Muscle layer of duodenum (tissue), 2 donors: ENCODE data around the gene TMEM39A.

ENCODE experiments used
- H3K27ac ChIP-seq: one replicate; pipeline ENCODE4 v1.7.0; 2013; ENCODE audit warnings: mild to moderate bottlenecking, low read length
- H3K27me3 ChIP-seq: one replicate; pipeline ENCODE4 v1.7.0; 2013; ENCODE audit warnings: low read depth, mild to moderate bottlenecking, control low read depth, low read length
- H3K36me3 ChIP-seq, 2 donors: one replicate each; pipeline ENCODE4 v1.7.0; 2013; ENCODE audit warnings: low read length in 2 of 2, control low read depth in 1 of 2, mild to moderate bottlenecking in 1 of 2; ENCODE audit not compliant: insufficient read depth in 2 of 2, control insufficient read depth in 1 of 2
- H3K4me1 ChIP-seq, 2 donors: one replicate each; pipeline ENCODE4 v1.7.0; 2013; ENCODE audit warnings: low read length in 2 of 2, mild to moderate bottlenecking in 2 of 2, control low read depth in 1 of 2, moderate library complexity in 1 of 2; ENCODE audit not compliant: insufficient read depth in 2 of 2, control insufficient read depth in 1 of 2
- H3K4me3 ChIP-seq, 2 donors: one replicate each; pipeline ENCODE4 v1.7.0; 2013; ENCODE audit warnings: low read length in 2 of 2, low read depth in 1 of 2, mild to moderate bottlenecking in 1 of 2
- H3K9me3 ChIP-seq, 2 donors: one replicate each; pipeline ENCODE4 v1.7.0; 2013; ENCODE audit warnings: low read length in 2 of 2, control low read depth in 1 of 2, mild to moderate bottlenecking in 1 of 2; ENCODE audit not compliant: control insufficient read depth in 1 of 2
- donor health status: healthy.

The TMEM39A gene, protein sequence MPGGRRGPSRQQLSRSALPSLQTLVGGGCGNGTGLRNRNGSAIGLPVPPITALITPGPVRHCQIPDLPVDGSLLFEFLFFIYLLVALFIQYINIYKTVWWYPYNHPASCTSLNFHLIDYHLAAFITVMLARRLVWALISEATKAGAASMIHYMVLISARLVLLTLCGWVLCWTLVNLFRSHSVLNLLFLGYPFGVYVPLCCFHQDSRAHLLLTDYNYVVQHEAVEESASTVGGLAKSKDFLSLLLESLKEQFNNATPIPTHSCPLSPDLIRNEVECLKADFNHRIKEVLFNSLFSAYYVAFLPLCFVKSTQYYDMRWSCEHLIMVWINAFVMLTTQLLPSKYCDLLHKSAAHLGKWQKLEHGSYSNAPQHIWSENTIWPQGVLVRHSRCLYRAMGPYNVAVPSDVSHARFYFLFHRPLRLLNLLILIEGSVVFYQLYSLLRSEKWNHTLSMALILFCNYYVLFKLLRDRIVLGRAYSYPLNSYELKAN

GRCh38 chr3:119463171-119464169 lies at the start of gene TMEM39A:
TSS of gene TMEM39A (minus strand) at chr3:119463615. CDS start at chr3:119462074, 1,541 bp downstream.
- Histone ChIP-seq H3K4me1 (peaks cover 11 to 32% of the 10 kb centered on the region in 2 donors), H3K4me3 (peak within 1 kb of the TSS; percentile 92 to 99), H3K9me3 (no peaks in the 10 kb centered on the region), H3K36me3 (peaks cover 17 to 33% of the 10 kb centered on the region in 2 donors), H3K27ac (peak within 1 kb of the TSS; percentile 93), H3K27me3 (no peaks in the 10 kb centered on the region)

DNA sequence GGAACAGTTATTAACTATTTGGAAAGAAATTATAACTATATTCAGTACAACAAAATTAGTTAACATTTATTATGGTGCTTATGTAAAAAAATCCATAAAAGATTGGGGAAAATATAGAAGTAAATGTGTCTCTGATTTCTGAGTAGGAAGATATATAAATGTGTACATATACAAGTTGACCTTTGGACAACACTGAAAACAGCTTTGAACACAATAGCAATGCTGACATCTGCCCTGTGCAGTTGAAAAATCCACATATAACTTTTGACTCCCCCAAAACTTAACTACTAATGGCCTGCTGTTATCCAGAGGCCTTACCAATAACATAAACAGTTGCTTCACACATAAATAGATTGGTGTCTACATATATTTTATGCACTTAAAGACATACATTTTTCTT lies 47.3 kb upstream of the TMEM39A start:
- Histone ChIP-seq H3K4me3 (no peak overlapping the region), H3K4me1 (no peaks in the 10 kb centered on the region), H3K27ac (no peak overlapping the region), H3K36me3 (peaks cover 33 to 48% of the 10 kb centered on the region in 2 donors), H3K27me3 (no peaks in the 10 kb centered on the region), H3K9me3 (no peaks in the 10 kb centered on the region)

DNA sequence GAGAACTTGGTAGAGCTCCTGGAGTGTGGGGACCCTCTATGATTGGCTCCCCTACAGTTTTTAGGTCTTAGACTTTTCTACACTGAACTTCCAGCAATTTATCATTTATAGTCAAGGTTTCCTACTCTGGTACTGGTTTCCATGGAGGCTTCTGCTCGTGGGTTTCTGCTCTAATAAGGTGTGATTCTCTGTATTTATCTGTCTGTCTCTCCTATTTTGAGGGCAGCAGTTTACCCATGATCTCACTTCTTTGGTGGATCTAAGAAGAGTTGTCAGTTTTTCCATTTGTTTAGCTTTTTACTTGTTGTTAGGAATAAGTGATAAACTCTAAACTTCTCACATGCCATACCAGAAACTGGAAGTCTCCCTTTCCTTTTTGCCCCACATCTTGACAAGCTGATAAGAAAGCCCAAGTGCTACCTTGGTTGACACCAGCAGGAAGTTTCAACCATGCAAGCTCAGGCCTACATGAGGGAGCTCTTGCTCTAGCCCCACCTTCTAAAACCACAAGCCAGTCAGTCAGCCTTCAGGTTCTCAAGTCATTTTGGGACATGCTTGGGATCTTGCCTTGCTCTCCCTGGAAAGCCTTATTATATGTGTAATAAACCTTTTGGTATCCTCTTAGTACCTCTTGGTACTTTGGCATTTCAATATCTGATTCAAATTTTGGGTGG lies 44.9 kb upstream of the TMEM39A start:
- H3K4me1 ChIP-seq, result peaks cover 0 to 3% of the 10 kb centered on the region in 2 donors
- no peak overlapping the region for H3K4me3 ChIP-seq
- H3K9me3 ChIP-seq, result no peaks in the 10 kb centered on the region
- no peak overlapping the region for H3K27ac ChIP-seq
- H3K27me3 ChIP-seq, result no peaks in the 10 kb centered on the region
- peaks cover 34 to 37% of the 10 kb centered on the region in 2 donors for H3K36me3 ChIP-seq

- Histone ChIP-seq H3K9me3 (no peaks in the 10 kb centered on the region), H3K27ac (no peak overlapping the region), H3K4me3 (no peak overlapping the region), H3K27me3 (no peaks in the 10 kb centered on the region), H3K36me3 (peaks cover 29 to 40% of the 10 kb centered on the region in 2 donors), H3K4me1 (peaks cover 0 to 3% of the 10 kb centered on the region in 2 donors)
These were observed 44.0 kb upstream of the TMEM39A start for GRCh38 chr3:119507404-119507803.

DNA sequence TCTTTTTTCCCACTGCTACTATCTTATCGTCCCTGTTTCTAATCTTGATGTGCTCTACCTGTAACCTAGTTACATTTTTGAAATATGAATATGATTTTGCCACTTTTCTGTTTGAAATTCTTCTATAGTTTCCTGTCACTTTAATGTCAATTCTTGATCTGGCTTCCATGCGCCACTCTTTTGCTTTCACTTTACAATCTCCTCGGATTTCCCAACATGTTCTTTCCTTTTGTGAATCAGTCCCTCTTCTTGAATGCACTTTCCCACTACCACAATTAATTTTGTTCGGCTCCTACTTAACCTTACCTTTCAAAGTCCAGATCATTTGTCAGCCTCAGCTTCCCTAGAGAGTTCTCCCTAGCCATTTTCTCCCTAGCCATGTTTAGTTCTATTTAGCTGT lies 43.2 kb upstream of the TMEM39A start:
- H3K27me3 ChIP-seq, result no peaks in the 10 kb centered on the region
- peaks cover 29 to 40% of the 10 kb centered on the region in 2 donors for H3K36me3 ChIP-seq
- H3K4me1 ChIP-seq, result peaks cover 0 to 3% of the 10 kb centered on the region in 2 donors
- no peak overlapping the region for H3K27ac ChIP-seq
- no peaks in the 10 kb centered on the region for H3K9me3 ChIP-seq
- H3K4me3 ChIP-seq, result peak overlapping the region in 1 of 2 donors; percentile 45

DNA sequence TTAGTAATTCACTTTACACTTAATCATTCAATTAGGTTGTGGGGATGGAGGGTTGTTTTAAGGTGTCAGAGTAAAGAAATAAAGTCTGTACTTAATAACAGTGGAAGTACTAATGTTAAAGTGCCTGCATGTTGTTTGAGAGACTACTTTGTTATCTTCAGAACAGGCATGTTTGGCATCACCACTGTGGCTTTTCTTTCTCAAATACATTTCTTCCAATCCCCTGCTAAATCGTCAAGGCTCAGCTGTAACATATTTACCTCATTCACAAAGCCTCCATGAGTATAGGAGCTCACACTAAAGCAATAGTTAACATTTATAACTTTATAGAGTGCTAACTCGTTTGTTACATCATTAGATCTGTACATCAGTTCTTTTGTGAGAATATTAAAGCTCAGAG lies 37.5 kb upstream of the TMEM39A start:
- Histone ChIP-seq H3K4me3 (peak overlapping the region; percentile 32 to 94), H3K36me3 (peaks cover 9 to 23% of the 10 kb centered on the region in 2 donors)

GRCh38 chr3:119500265-119500664 lies 36.9 kb upstream of the TMEM39A start:
- no peaks in the 10 kb centered on the region for H3K9me3 ChIP-seq
- peaks cover 9 to 17% of the 10 kb centered on the region in 2 donors for H3K36me3 ChIP-seq
- H3K27me3 ChIP-seq, result no peaks in the 10 kb centered on the region
- H3K27ac ChIP-seq, result no peak overlapping the region
- H3K4me1 ChIP-seq, result peaks cover 12 to 24% of the 10 kb centered on the region in 2 donors
- peak overlapping the region; percentile 32 to 94 for H3K4me3 ChIP-seq

More for the DNA sequence above, 37.5 kb upstream of the TMEM39A start:
- H3K27ac ChIP-seq, result no peak overlapping the region
- no peaks in the 10 kb centered on the region for H3K27me3 ChIP-seq
- H3K9me3 ChIP-seq, result no peaks in the 10 kb centered on the region
- peaks cover 12 to 24% of the 10 kb centered on the region in 2 donors for H3K4me1 ChIP-seq

DNA sequence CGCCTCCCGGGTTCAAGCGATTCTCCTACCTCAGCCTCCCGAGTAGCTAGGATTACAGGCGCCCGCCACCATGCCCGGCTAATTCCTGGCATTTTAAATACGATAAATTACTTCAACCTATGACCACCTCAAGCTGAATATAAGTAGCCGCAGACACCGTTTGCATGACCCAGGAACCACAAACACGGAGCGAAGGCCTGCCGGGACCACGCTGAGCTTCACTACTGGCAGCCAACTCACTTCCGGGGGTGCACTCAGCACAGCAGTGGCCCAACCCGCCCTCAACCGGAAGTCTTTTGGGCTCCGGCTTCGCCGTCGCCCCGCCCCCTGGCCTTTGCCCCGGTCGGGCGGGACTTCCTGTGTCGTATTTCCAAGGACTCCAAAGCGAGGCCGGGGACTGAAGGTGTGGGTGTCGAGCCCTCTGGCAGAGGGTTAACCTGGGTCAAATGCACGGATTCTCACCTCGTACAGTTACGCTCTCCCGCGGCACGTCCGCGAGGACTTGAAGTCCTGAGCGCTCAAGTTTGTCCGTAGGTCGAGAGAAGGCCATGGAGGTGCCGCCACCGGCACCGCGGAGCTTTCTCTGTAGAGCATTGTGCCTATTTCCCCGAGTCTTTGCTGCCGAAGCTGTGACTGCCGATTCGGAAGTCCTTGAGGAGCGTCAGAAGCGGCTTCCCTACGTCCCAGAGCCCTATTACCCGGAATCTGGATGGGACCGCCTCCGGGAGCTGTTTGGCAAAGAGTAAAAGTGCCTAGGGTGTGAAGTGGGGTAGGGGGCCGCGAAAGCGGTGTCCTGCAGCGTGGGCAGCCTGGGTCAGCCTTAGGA lies 35.0 kb upstream of the TMEM39A start, which contains the start of gene TIMMDC1:
Gene TIMMDC1, plus strand, starts transcription at position 362 of the 826 bp plus-strand sequence. Its CDS starts 187 bp downstream, at position 549.
- peaks cover 12 to 21% of the 10 kb centered on the region in 2 donors for H3K4me1 ChIP-seq
- H3K27me3 ChIP-seq, result no peaks in the 10 kb centered on the region
- H3K4me3 ChIP-seq, result peak within 1 kb of the TSS; percentile 94 to 98

GRCh38 chr3:119497820-119498185 lies 34.4 kb upstream of the TMEM39A start:
- Histone ChIP-seq H3K27me3 (no peaks in the 10 kb centered on the region), H3K4me1 (peaks cover 12 to 21% of the 10 kb centered on the region in 2 donors), H3K4me3 (peak overlapping the region; percentile 94 to 98), H3K27ac (peak overlapping the region; percentile 99), H3K9me3 (no peaks in the 10 kb centered on the region), H3K36me3 (peaks cover 0 to 2% of the 10 kb centered on the region in 2 donors)

More for the DNA sequence above, 35.0 kb upstream of the TMEM39A start, which contains the start of gene TIMMDC1:
- Histone ChIP-seq H3K36me3 (peaks cover 0 to 4% of the 10 kb centered on the region in 2 donors), H3K9me3 (no peaks in the 10 kb centered on the region), H3K27ac (peak within 1 kb of the TSS; percentile 99)

- Histone ChIP-seq H3K36me3 (peaks cover 4 to 14% of the 10 kb centered on the region in 2 donors), H3K9me3 (no peaks in the 10 kb centered on the region), H3K27ac (no peak overlapping the region), H3K4me1 (peaks cover under 1 to 6% of the 10 kb centered on the region in 2 donors), H3K27me3 (no peaks in the 10 kb centered on the region), H3K4me3 (no peak overlapping the region)
These were observed 31.2 kb upstream of the TMEM39A start for GRCh38 chr3:119494597-119494996.
